OCI-LY7 (cell line): ENCODE results near the gene FKBP6.
"Not testable (repeated sequence)": the region's sequence is repeated elsewhere in the genome, so short reads cannot be mapped to it uniquely, and the experiment has no call there.

Source experiments
- EZH2phosphoT487 ChIP-seq: fragments of 200-600 bp; sonication (generic); IDR thresholded peaks from 2 replicates; pipeline ENCODE4 v1.6.1; 2018; ENCODE audit warnings: low read depth, borderline replicate concordance, mild to moderate bottlenecking, mixed run types, antibody characterized with exemption, low read length, moderate library complexity, mixed read lengths
- TF ChIP-seq, protein P1 (sequence below): fragments of 200-600 bp; sonication (generic); conservative IDR thresholded peaks from 2 replicates; pipeline ENCODE4 v1.5.1; 2014; ENCODE audit warnings: mild to moderate bottlenecking, antibody characterized with exemption, low read length, moderate library complexity, mixed read lengths

DNA sequence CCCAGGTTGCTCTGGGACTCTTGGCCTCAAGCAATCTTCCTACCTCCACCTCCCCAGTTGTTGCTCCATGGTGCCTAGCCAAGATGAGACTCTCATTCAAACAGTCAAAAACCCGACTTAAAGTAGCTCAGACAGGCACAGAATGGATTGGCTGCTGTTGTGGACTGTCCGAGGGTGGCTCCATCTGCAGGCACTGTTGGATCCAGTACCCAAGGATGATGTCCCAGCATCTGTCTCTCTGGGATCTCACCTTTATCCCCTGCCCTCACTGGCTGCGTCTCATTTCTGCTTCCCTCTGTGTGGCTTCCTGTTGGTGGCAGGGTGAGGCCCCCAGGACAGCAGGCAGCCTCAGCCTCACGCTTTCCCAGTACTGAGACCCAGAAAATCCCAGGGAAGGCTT lies 48.3 kb downstream of the FKBP6 start:
- TF ChIP-seq, protein P1, sequence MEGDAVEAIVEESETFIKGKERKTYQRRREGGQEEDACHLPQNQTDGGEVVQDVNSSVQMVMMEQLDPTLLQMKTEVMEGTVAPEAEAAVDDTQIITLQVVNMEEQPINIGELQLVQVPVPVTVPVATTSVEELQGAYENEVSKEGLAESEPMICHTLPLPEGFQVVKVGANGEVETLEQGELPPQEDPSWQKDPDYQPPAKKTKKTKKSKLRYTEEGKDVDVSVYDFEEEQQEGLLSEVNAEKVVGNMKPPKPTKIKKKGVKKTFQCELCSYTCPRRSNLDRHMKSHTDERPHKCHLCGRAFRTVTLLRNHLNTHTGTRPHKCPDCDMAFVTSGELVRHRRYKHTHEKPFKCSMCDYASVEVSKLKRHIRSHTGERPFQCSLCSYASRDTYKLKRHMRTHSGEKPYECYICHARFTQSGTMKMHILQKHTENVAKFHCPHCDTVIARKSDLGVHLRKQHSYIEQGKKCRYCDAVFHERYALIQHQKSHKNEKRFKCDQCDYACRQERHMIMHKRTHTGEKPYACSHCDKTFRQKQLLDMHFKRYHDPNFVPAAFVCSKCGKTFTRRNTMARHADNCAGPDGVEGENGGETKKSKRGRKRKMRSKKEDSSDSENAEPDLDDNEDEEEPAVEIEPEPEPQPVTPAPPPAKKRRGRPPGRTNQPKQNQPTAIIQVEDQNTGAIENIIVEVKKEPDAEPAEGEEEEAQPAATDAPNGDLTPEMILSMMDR, result not testable (repeated sequence)
- TF ChIP-seq EZH2phosphoT487, result not testable (repeated sequence)
